NT2/D1 (cell line): ENCODE data around the gene OR13H1.

Experiments
- SUZ12 ChIP-seq: IDR thresholded peaks from 2 replicates; pipeline ENCODE4 v1.6.1; 2011; ENCODE audit not compliant: insufficient read length, insufficient read depth; ENCODE audit errors: extremely low read depth
- YY1 ChIP-seq: IDR thresholded peaks from 2 replicates; pipeline ENCODE4 v1.6.1; 2011; ENCODE audit not compliant: insufficient read length, insufficient read depth
- ZNF274 ChIP-seq: IDR thresholded peaks from 2 replicates; pipeline ENCODE4 v1.6.1; 2011; ENCODE audit warnings: mild to moderate bottlenecking, low read depth, low read length

DNA sequence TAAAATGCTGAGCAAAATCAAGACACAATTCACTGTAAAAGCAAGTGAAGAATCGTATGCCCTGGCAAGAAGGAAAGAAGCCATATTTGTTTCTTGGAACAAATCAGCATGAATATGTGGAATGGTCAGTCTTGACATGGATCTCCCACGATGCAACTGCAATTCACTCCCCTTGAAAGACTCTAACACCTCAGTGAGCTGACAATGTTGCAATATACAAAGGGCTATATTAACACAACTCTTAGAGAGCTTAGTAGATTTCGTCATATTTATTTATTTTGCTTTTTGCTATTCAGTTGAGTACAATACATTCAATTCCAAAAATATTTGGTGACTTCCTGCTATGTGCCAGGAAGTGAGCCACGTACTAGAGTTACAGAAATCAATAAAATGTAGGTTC is 14.7 kb downstream of the OR13H1 start:
- TF ChIP-seq ZNF274, result no peak
- no peak for TF ChIP-seq SUZ12
- TF ChIP-seq YY1, result no peak
